Activated CD4-positive, alpha-beta T cell treated with anti-CD3 and anti-CD28 coated beads, Interleukin-2, amount 50 U/mL, for 1 hour (primary cell): ENCODE measurements around the gene GJD4.

Experiments used
- DNase-seq: peaks from one replicate; pipeline ENCODE4 v3.0.0-alpha.2; 2020

The GJD4 gene

GRCh38 chr10:35605191-35605590, at the start of gene GJD4:
Gene GJD4, plus strand, starts transcription at chr10:35605341. Its CDS starts 227 bp downstream, at chr10:35605568.
- no peak for DNase-seq

GRCh38 chr10:35555962-35556930, 48.9 kb upstream of the GJD4 start:
- no peak for DNase-seq

- DNase-seq: no peak
Observed at GRCh38 chr10:35558276-35558675, 46.9 kb upstream of the GJD4 start.

- DNase-seq: no peak
Observed at GRCh38 chr10:35559416-35559815, 45.7 kb upstream of the GJD4 start.

- DNase-seq: no peak
Observed at GRCh38 chr10:35561715-35562114, 43.4 kb upstream of the GJD4 start.

GRCh38 chr10:35562427-35562826, 42.7 kb upstream of the GJD4 start:
- DNase-seq: no peak

- DNase-seq: peak; percentile 32
Observed at GRCh38 chr10:35563261-35563891, 41.8 kb upstream of the GJD4 start.

GRCh38 chr10:35564341-35564968, 40.7 kb upstream of the GJD4 start:
- DNase-seq: no peak

GRCh38 chr10:35565602-35566081, 39.5 kb upstream of the GJD4 start:
- DNase-seq: no peak

GRCh38 chr10:35567951-35568350, 37.2 kb upstream of the GJD4 start:
- DNase-seq: no peak

GRCh38 chr10:35568483-35569015, 36.6 kb upstream of the GJD4 start:
- no peak for DNase-seq

- no peak for DNase-seq
Observed at GRCh38 chr10:35569111-35569707, 35.9 kb upstream of the GJD4 start.

- no peak for DNase-seq
Observed at GRCh38 chr10:35569836-35570235, 35.3 kb upstream of the GJD4 start.

- no peak for DNase-seq
Observed at GRCh38 chr10:35570397-35570796, 34.7 kb upstream of the GJD4 start.

GRCh38 chr10:35572583-35572982, 32.6 kb upstream of the GJD4 start:
- no peak for DNase-seq

GRCh38 chr10:35573796-35574195, 31.3 kb upstream of the GJD4 start:
- DNase-seq: no peak

- no peak for DNase-seq
Observed at GRCh38 chr10:35574924-35575352, 30.2 kb upstream of the GJD4 start.

- DNase-seq: no peak
Observed at GRCh38 chr10:35575640-35576039, 29.5 kb upstream of the GJD4 start.

GRCh38 chr10:35576730-35577129, 28.4 kb upstream of the GJD4 start:
- no peak for DNase-seq

- DNase-seq: no peak
Observed at GRCh38 chr10:35577926-35578617, 27.1 kb upstream of the GJD4 start.

- no peak for DNase-seq
Observed at GRCh38 chr10:35578618-35578956, 26.6 kb upstream of the GJD4 start.

GRCh38 chr10:35579116-35579515, 26.0 kb upstream of the GJD4 start:
- DNase-seq: no peak
